RKO (cell line): ENCODE results near the gene UBE2R2.

ENCODE experiments used
- DNase-seq: peaks from one replicate; pipeline ENCODE4 v3.0.0-alpha.2; 2016; ENCODE audit warnings: low spot score

UBE2R2 gene

GRCh38 chr9:33884856-33885701 lies 68.1 kb downstream of the UBE2R2 start:
- DNase-seq = no peak

GRCh38 chr9:33885948-33886347 lies 69.0 kb downstream of the UBE2R2 start:
- no peak for DNase-seq

- no peak for DNase-seq
Measured at GRCh38 chr9:33893861-33894260, 76.9 kb downstream of the UBE2R2 start.

DNA sequence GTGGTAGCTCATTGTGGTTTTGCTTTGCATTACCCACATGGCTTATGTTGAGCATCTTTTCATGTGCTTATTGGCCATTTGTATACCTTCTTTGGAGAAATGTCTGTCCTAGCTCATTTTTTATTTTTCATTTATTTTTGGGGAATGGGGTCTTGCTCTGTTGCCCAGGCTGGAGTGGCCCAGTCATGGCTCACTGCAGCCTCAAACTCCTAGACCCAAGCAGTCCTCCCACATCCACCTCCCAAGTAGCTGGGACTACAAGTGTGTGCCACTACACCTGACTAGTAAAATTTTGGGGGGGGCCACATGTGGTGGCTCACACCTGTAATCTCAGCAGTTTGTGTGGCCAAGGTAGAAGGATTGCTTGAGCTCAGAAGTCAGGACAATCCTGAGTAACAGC lies 77.4 kb downstream of the UBE2R2 start:
- no peak for DNase-seq

GRCh38 chr9:33903157-33903780 lies 86.3 kb downstream of the UBE2R2 start:
- no peak for DNase-seq

- no peak for DNase-seq
Measured at GRCh38 chr9:33905137-33905536, 88.2 kb downstream of the UBE2R2 start.

DNA sequence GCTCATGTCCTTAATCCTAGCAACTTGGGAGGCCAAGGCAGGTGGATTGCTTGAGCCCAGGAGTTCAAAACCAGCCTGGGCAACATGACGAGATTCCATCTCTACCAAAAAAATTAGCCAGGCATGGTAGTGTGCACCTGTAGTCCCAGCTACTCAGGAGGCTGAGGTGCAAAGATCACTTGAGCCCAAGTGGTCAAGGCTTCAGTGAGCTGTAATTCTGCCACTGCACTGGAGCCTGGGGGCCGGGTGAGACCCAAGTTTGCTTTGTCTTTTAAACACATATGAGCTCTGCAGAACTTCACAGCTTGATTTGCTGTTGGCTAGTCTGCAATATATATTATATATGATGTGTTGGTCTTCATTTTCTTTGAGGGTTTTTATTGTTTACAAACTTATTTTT lies 89.8 kb downstream of the UBE2R2 start:
- no peak for DNase-seq

DNA sequence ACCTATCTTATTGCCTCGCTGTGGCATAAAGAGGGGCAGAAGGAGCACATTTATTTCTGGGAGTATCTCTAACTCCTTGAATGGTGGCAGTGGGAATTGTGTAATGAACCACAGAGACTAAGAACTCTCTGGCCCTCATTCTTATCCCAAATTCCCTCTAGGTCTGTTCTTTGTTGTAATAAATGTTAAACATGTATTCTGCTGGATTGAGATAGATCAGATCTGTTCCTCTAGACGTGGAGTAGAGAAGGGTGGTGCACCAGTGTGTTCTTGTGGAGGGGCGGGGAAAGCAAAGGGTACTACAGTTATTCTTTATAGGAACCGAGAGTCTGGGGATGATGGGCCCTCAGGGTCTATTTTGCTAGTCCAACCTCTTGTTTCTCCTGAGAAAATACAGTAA lies 90.4 kb downstream of the UBE2R2 start:
- no peak for DNase-seq

DNA sequence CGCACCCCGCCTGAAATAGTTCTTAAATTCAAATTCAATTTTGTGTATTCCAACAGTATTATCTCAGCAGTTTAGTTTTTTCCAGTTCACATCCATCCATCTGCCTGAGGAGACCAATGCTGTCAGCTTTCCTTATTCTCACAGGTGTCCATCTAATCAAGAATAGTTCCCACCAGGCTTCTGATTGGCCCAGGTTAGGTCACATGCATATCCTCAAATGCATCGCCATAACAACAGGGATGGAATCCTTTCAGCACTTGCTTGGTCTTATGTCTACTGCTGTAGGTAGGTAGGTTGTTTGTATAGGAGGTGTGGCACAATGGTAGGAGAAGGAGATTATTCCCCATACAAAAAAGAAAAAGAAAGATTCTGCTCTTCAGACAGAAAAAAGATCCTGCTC lies 91.2 kb downstream of the UBE2R2 start:
- no peak for DNase-seq

DNA sequence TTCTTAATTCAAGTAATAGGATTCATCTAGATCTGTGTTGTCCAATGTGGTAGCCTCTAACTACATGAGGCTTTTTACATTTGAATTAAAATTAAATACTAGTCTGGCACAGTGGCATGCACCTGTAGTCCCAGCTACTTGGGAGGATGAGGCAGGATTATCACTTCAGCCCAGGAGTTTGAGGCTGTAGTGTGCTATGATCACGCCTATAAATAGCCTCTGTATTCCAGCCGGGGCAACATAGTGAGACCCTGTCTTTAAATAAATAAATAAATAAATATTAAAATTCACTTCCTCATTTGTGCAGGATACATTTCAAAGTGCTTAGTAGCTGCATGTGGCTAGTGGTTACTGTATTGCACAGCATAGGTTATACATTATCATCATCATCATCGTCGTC lies 91.8 kb downstream of the UBE2R2 start:
- no peak for DNase-seq

GRCh38 chr9:33913541-33913940 lies 96.6 kb downstream of the UBE2R2 start:
- no peak for DNase-seq

GRCh38 chr9:33914887-33915628 lies 98.1 kb downstream of the UBE2R2 start:
- no peak for DNase-seq

- DNase-seq = no peak
Measured at GRCh38 chr9:33917036-33917435, 100.1 kb downstream of the UBE2R2 start.

- DNase-seq = no peak
Measured at GRCh38 chr9:33919276-33919897, 102.4 kb downstream of the UBE2R2 start.

DNA sequence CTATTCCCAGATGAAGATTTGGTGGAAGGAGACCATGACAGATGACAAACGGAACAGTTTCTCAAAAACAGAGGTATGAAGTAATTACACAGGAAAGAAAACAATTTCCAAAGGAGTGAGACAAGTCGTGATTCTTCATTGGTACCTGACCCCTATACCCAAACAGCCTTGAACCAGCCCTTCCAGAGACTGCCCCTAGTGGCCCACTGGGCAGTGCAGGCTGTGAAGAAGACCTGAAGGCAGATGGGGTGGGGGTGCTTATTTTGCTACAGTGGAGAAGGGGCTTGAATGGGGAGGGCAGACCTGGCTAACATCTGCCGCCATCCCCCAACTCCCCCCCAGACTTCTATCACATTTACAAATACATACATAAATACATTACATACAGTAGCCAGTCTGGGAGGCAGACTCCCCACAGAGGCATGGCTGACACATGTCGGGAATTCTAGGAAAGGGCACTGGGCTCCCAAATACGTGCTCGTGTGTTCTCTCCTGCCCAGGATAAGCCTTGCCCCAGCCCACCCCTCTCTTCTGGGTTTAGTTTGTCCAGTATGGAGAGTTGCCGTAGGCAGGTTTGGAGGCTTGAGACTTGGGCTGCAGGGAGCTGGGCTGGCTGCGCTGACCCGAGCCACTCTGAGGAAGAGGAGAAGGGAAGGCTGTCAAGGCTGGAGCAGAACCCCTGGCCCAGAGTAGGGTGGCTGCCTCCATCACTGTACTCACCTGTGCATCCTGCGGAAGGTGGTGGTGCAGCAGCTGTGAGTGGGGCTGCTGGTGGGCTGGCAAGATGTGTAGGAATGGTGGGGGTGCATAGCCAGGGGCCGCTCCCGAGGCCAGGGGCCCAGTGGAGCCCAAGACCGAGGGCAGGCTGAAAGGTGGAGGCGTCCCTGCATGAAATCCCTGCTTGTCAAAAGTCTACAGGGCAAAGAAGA lies 105.3 kb downstream of the UBE2R2 start:
- no peak for DNase-seq

DNA sequence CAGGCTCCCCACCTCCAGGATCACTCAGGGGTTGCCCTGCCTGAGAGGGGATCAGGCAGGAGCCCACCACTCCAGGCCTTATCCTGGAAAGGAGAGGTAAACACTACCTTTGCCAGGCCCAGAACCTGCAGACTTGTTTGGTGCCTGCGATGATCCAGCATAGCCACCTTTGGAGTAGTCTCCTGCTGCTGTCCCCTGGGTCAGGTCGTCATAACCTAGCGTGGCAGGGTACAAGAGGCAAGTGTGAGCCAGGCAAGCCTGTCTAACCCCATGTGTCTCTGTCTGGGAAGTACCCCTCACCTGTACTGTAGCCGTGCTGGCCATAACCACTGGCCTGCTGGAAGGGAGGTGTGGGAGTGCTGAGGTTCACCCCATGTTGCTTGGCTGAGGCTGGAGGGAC lies 106.1 kb downstream of the UBE2R2 start:
- no peak for DNase-seq

DNA sequence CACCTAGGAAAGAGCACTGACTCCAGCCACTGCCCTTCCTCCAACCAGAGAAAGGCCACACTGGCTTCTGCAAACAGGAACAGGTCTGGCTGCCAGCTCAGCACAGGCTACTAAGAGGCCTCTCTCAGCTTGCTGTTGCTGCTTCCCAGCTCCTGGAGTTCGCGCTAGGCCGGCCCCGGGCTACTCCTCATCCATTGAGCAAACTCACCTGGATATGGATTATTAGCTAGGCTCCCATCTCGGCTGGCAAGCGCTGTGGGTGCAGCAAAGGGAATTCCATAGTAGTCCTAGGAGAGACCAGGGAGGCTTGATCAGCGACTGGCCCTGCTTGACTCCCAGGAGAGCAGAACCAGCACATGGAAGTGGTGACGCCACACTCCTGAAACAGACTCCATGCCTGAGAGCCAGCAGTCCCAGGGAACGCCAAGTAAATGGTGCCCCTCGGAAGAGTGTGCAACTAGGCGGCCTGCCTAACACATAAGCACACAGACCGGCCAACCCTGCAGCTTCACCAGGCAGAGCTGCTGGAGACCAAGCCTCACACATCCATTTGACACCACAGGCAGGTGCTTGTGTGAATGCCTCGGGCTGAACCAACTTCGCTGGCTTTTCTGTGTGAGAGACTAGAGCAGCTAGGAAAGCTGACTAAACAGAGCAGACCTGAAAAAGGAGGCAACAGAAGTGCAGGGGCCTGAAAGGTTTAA lies 107.2 kb downstream of the UBE2R2 start:
- DNase-seq = no peak

GRCh38 chr9:33924978-33925797 lies 108.2 kb downstream of the UBE2R2 start:
- peak; percentile 46 for DNase-seq

GRCh38 chr9:33926746-33927485 lies 110.0 kb downstream of the UBE2R2 start:
- no peak for DNase-seq
